ENCODE measurements around the gene SIRT5.

- no peak for TF ChIP-seq POLR2A (IDR thresholded peaks at IDR 0.05)
- no peak for TF ChIP-seq CTCF (IDR thresholded peaks at IDR 0.05)
Measured at GRCh38 chr6:13559968-13560650, 14.3 kb upstream of the SIRT5 start.

Measured in tibial nerve (tissue), 3 donors.